ENCODE data around the gene ZP3. TPM values are rescaled to one million over a fixed set of nuclear protein-coding genes. Genes with fewer than 3 reads are reported as not detected.
A peak's percentile ranks its signal among the peaks of the same experiment; 100 is the strongest.
"Not testable (repeated sequence)": the region's sequence is repeated elsewhere in the genome, so short reads cannot be mapped to it uniquely, and the experiment has no call there.

ZP3 gene
- total RNA-seq, 1 donor from 2014 or later: 3.4 TPM

- no peak for TF ChIP-seq CTCF (IDR thresholded peaks at IDR 0.05; ENCODE audit: partially characterized antibody, unreplicated experiment)
- H3K27me3 Mint-ChIP-seq (ENCODE audit: unreplicated experiment): no peaks in the 10 kb centered on the region
- no peak for DNase-seq
- H3K27ac Mint-ChIP-seq (ENCODE audit: unreplicated experiment): no peak overlapping the region
- no peak overlapping the region for H3K4me3 Mint-ChIP-seq (ENCODE audit: unreplicated experiment)
- no peaks in the 10 kb centered on the region for H3K4me1 Mint-ChIP-seq (ENCODE audit: low read depth, unreplicated experiment)
- H3K36me3 Mint-ChIP-seq (ENCODE audit: unreplicated experiment): no peaks in the 10 kb centered on the region
- H3K9me3 Mint-ChIP-seq (ENCODE audit: unreplicated experiment): no peaks in the 10 kb centered on the region
These were observed 41.4 kb upstream of the ZP3 start for GRCh38 chr7:76383089-76383944.

- Mint-ChIP-seq H3K9me3 (ENCODE audit: unreplicated experiment) (no peaks in the 10 kb centered on the region), H3K27ac (ENCODE audit: unreplicated experiment) (no peak overlapping the region), H3K4me3 (ENCODE audit: unreplicated experiment) (no peak overlapping the region), H3K36me3 (ENCODE audit: unreplicated experiment) (no peaks in the 10 kb centered on the region), H3K4me1 (ENCODE audit: low read depth, unreplicated experiment) (no peaks in the 10 kb centered on the region), H3K27me3 (ENCODE audit: unreplicated experiment) (no peaks in the 10 kb centered on the region)
- no peak for TF ChIP-seq CTCF (IDR thresholded peaks at IDR 0.05; ENCODE audit: partially characterized antibody, unreplicated experiment)
- DNase-seq: no peak
These were observed 38.0 kb upstream of the ZP3 start for GRCh38 chr7:76386691-76387260.

GRCh38 chr7:76387789-76388188 is 37.0 kb upstream of the ZP3 start:
- not testable (repeated sequence) for H3K4me3 Mint-ChIP-seq (ENCODE audit: unreplicated experiment); H3K36me3 Mint-ChIP-seq (ENCODE audit: unreplicated experiment); DNase-seq; H3K27me3 Mint-ChIP-seq (ENCODE audit: unreplicated experiment); H3K9me3 Mint-ChIP-seq (ENCODE audit: unreplicated experiment); H3K4me1 Mint-ChIP-seq (ENCODE audit: low read depth, unreplicated experiment); H3K27ac Mint-ChIP-seq (ENCODE audit: unreplicated experiment)

DNA sequence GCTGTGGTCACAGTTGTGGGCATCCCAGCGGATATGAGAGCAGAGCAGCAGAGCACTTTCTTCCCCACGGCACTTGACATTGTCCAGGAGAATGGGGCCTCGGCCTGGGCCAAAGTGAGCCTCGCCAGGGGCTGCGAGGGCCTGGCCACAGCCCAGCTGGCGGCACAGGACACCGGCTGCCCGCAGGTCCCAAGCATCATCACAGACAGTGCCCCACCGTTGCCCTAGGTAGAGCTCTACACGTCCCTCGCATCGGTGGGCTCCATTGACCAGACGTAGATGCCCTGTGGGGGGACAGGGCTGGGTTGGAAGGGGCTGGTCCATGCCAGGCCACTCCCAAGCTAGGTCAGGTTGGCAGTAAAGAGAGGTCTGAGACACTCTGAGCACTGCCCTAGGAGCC is 34.7 kb upstream of the ZP3 start:
- no peaks in the 10 kb centered on the region for H3K27me3 Mint-ChIP-seq (ENCODE audit: unreplicated experiment)
- DNase-seq: no peak
- H3K36me3 Mint-ChIP-seq (ENCODE audit: unreplicated experiment): no peaks in the 10 kb centered on the region
- no peak overlapping the region for H3K27ac Mint-ChIP-seq (ENCODE audit: unreplicated experiment)
- no peak for TF ChIP-seq CTCF (IDR thresholded peaks at IDR 0.05; ENCODE audit: partially characterized antibody, unreplicated experiment)
- H3K4me1 Mint-ChIP-seq (ENCODE audit: low read depth, unreplicated experiment): peaks cover 4% of the 10 kb centered on the region
- H3K9me3 Mint-ChIP-seq (ENCODE audit: unreplicated experiment): peaks cover 2% of the 10 kb centered on the region
- no peak overlapping the region for H3K4me3 Mint-ChIP-seq (ENCODE audit: unreplicated experiment)

- Mint-ChIP-seq H3K4me1 (ENCODE audit: low read depth, unreplicated experiment) (peaks cover 10% of the 10 kb centered on the region), H3K27ac (ENCODE audit: unreplicated experiment) (peak overlapping the region; percentile 69), H3K36me3 (ENCODE audit: unreplicated experiment) (no peaks in the 10 kb centered on the region), H3K4me3 (ENCODE audit: unreplicated experiment) (peak overlapping the region; percentile 80), H3K9me3 (ENCODE audit: unreplicated experiment) (peaks cover 2% of the 10 kb centered on the region), H3K27me3 (ENCODE audit: unreplicated experiment) (no peaks in the 10 kb centered on the region)
- no peak for DNase-seq
- TF ChIP-seq CTCF (IDR thresholded peaks at IDR 0.05; ENCODE audit: partially characterized antibody, unreplicated experiment): no peak
These were observed 32.1 kb upstream of the ZP3 start for GRCh38 chr7:76392531-76393115.
